HL-60 (cell line): ENCODE results near the gene ZNF76.
"Not testable (repeated sequence)": the region's sequence is repeated elsewhere in the genome, so short reads cannot be mapped to it uniquely, and the experiment has no call there.

Experiments used
- DNase-seq, 2 experiments: peaks; one replicate each; pipeline ENCODE4 v3.0.0-alpha.2; 2010 to 2020; ENCODE audit warnings: low read depth in 1 of 2, low spot score in 1 of 2
- H3K27ac ChIP-seq: fragments of 250-450 bp; sonication (Bioruptor Pico); replicated peaks from 2 replicates; pipeline ENCODE4 v1.5.1; 2020; ENCODE audit warnings: mild to moderate bottlenecking, moderate library complexity
- H3K27me3 ChIP-seq: fragments of 250-450 bp; sonication (Bioruptor Pico); 2 replicates; pipeline ENCODE4 v1.5.1; 2021; ENCODE audit warnings: mild to moderate bottlenecking, moderate library complexity; ENCODE audit not compliant: insufficient read depth, poor library complexity, severe bottlenecking
- H3K4me3 ChIP-seq: replicated peaks from 2 replicates; pipeline ENCODE4 v1.5.1; 2011; ENCODE audit warnings: mild to moderate bottlenecking, control low read depth, low read length; ENCODE audit not compliant: insufficient read depth
- CTCF ChIP-seq: IDR thresholded peaks from one replicate; pipeline ENCODE4 v1.5.1; 2011; ENCODE audit warnings: low read length, control low read depth, inconsistent platforms; ENCODE audit not compliant: insufficient read depth
- GABPA ChIP-seq: IDR thresholded peaks from 2 replicates; pipeline ENCODE4 v1.6.1; 2012; ENCODE audit warnings: low read depth
- POLR2AphosphoS5 ChIP-seq: IDR thresholded peaks from 2 replicates; pipeline ENCODE4 v1.6.1; 2012; ENCODE audit warnings: low read depth
- REST ChIP-seq: IDR thresholded peaks from 2 replicates; pipeline ENCODE4 v1.6.1; 2012; ENCODE audit warnings: low read depth; ENCODE audit not compliant: insufficient replicate concordance
- SPI1 ChIP-seq: IDR thresholded peaks from 2 replicates; pipeline ENCODE4 v1.6.1; 2012; ENCODE audit warnings: low read depth, mild to moderate bottlenecking, borderline replicate concordance

The ZNF76 gene

GRCh38 chr6:35327349-35328027 is 68.0 kb downstream of the ZNF76 start:
- peak in 1 of 2 experiments; percentile 87 for DNase-seq
- Histone ChIP-seq H3K27me3 (no peaks in the 10 kb centered on the region), H3K4me3 (no peak overlapping the region), H3K27ac (no peak overlapping the region)
- TF ChIP-seq REST (no peak), POLR2AphosphoS5 (no peak), CTCF (peak; percentile 52), GABPA (0 out of 2 replicates have a peak, but pooled peaks have one; percentile 14), SPI1 (peak; percentile 63; the same call in 1 of the 2 replicates)

- TF ChIP-seq POLR2AphosphoS5 (no peak), REST (no peak), SPI1 (no peak), CTCF (no peak), GABPA (no peak)
- no peak for DNase-seq
These were observed 68.7 kb downstream of the ZNF76 start for GRCh38 chr6:35328108-35328723.

GRCh38 chr6:35328965-35329364 is 69.4 kb downstream of the ZNF76 start:
- not testable (repeated sequence) for H3K27me3 ChIP-seq, H3K27ac ChIP-seq, DNase-seq, H3K4me3 ChIP-seq

More at GRCh38 chr6:35328108-35328723, 68.7 kb downstream of the ZNF76 start:
- H3K27ac ChIP-seq = no peak overlapping the region
- no peaks in the 10 kb centered on the region for H3K27me3 ChIP-seq
- no peak overlapping the region for H3K4me3 ChIP-seq

- Histone ChIP-seq H3K27ac (no peak overlapping the region), H3K4me3 (no peak overlapping the region), H3K27me3 (no peaks in the 10 kb centered on the region)
- TF ChIP-seq GABPA = no peak
- TF ChIP-seq SPI1 = no peak
- no peak for TF ChIP-seq POLR2AphosphoS5
- TF ChIP-seq REST = no peak
- TF ChIP-seq CTCF = no peak
- DNase-seq = no peak
These were observed 71.1 kb downstream of the ZNF76 start for GRCh38 chr6:35330541-35331119.

- DNase-seq, H3K27ac ChIP-seq, H3K27me3 ChIP-seq, H3K4me3 ChIP-seq: not testable (repeated sequence)
These were observed 72.7 kb downstream of the ZNF76 start for GRCh38 chr6:35332074-35332887.
